Fibroblast of mammary gland (primary cell): ENCODE data around the gene AGAP1.

Experiments
- DNase-seq: peaks from one replicate; pipeline ENCODE4 v3.0.0-alpha.2; 2010; ENCODE audit warnings: low read depth
- H3K4me3 ChIP-seq: 2 replicates; pipeline ENCODE4 v1.5.1; 2011; ENCODE audit warnings: low read depth, mild to moderate bottlenecking, low read length, moderate library complexity; ENCODE audit not compliant: control insufficient read depth
- CTCF ChIP-seq: conservative IDR thresholded peaks from 2 replicates; pipeline ENCODE4 v1.5.1; 2011; ENCODE audit warnings: low read depth, low read length, inconsistent platforms; ENCODE audit not compliant: control insufficient read depth, insufficient read depth

Gene AGAP1

GRCh38 chr2:235566931-235567495 lies 73.2 kb downstream of the AGAP1 start:
- no peak overlapping the region for H3K4me3 ChIP-seq
- no peak for TF ChIP-seq CTCF
- no peak for DNase-seq

GRCh38 chr2:235567842-235568241 lies 74.0 kb downstream of the AGAP1 start:
- no peak for DNase-seq
- no peak overlapping the region for H3K4me3 ChIP-seq
- no peak for TF ChIP-seq CTCF

- no peak for DNase-seq
- no peak for TF ChIP-seq CTCF
These were observed 74.6 kb downstream of the AGAP1 start for GRCh38 chr2:235568431-235568830.

GRCh38 chr2:235569837-235570236 lies 76.0 kb downstream of the AGAP1 start:
- DNase-seq: no peak
- H3K4me3 ChIP-seq: no peak overlapping the region
- TF ChIP-seq CTCF: no peak

More at GRCh38 chr2:235568431-235568830, 74.6 kb downstream of the AGAP1 start:
- no peak overlapping the region for H3K4me3 ChIP-seq

GRCh38 chr2:235570256-235570655 lies 76.4 kb downstream of the AGAP1 start:
- DNase-seq: no peak
- no peak for TF ChIP-seq CTCF
- no peak overlapping the region for H3K4me3 ChIP-seq

GRCh38 chr2:235570966-235571692 lies 77.3 kb downstream of the AGAP1 start:
- H3K4me3 ChIP-seq: no peak overlapping the region
- no peak for TF ChIP-seq CTCF
- no peak for DNase-seq
